Epithelial cell of esophagus (primary cell): ENCODE results near the gene CAMK4.
A peak's percentile ranks its signal among the peaks of the same experiment; 100 is the strongest.

Source experiments
- DNase-seq: peaks from one replicate; pipeline ENCODE4 v3.0.0; 2010; ENCODE audit warnings: low read depth
- H3K4me3 ChIP-seq: 2 replicates; pipeline ENCODE4 v1.5.1; 2011; ENCODE audit warnings: mild to moderate bottlenecking, low read length, control low read depth
- TF ChIP-seq, protein P1 (sequence below): IDR thresholded peaks from 2 replicates; pipeline ENCODE4 v1.5.1; 2011; ENCODE audit warnings: low read depth, mild to moderate bottlenecking, low read length, control low read depth, inconsistent platforms; ENCODE audit not compliant: insufficient read depth; ENCODE audit errors: missing control alignments

CAMK4 gene

DNA sequence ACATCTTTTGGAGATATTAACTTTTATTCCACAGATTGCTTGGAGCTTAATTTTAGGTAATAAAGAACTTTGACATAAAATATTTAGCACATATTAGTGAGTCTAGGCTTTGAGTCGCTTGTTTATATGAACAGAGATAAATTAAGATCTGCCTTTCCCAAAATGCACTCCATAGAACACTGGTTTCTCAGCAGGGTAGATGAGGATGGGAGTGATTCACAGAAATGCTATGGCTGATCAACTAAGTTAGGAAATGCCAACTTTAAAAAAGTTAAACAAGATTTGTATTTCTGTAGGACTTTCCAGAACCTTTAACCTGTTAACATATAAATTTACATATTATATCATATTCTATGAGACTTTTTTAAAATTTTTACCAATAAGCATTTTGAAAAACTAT lies 222.9 kb downstream of the CAMK4 start:
- TF ChIP-seq, protein P1, sequence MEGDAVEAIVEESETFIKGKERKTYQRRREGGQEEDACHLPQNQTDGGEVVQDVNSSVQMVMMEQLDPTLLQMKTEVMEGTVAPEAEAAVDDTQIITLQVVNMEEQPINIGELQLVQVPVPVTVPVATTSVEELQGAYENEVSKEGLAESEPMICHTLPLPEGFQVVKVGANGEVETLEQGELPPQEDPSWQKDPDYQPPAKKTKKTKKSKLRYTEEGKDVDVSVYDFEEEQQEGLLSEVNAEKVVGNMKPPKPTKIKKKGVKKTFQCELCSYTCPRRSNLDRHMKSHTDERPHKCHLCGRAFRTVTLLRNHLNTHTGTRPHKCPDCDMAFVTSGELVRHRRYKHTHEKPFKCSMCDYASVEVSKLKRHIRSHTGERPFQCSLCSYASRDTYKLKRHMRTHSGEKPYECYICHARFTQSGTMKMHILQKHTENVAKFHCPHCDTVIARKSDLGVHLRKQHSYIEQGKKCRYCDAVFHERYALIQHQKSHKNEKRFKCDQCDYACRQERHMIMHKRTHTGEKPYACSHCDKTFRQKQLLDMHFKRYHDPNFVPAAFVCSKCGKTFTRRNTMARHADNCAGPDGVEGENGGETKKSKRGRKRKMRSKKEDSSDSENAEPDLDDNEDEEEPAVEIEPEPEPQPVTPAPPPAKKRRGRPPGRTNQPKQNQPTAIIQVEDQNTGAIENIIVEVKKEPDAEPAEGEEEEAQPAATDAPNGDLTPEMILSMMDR = no peak
- H3K4me3 ChIP-seq = no peak overlapping the region
- DNase-seq = no peak

- TF ChIP-seq, protein P1 = no peak
- no peak overlapping the region for H3K4me3 ChIP-seq
- DNase-seq = no peak
Observed at GRCh38 chr5:111447822-111448221, 223.6 kb downstream of the CAMK4 start.

- no peak for DNase-seq
- no peak overlapping the region for H3K4me3 ChIP-seq
- TF ChIP-seq, protein P1 = no peak
Observed at GRCh38 chr5:111453295-111453694, 229.1 kb downstream of the CAMK4 start.

GRCh38 chr5:111453747-111454146 lies 229.6 kb downstream of the CAMK4 start:
- peak; percentile 68 for DNase-seq
- TF ChIP-seq, protein P1 = no peak
- no peak overlapping the region for H3K4me3 ChIP-seq

DNA sequence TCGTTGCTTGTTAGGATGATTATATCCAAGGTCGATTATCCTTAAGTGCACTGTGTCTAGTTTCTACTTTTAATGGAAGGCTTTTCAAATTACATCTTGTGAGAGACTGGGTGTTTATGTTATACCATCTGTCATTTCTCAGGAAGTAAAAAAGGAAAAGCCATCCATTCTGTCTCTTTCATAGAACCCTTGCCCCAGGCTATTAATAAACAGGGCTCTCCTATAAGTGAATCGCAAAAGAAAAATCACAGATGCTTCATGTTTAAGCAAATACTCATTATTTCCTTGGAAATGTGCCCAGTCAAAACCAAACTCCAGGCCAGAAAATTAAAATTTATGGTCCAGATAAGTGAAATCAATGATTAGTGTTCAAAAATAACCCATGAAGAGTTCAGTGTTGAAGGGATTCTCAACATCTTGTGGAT lies 230.0 kb downstream of the CAMK4 start:
- peak; percentile 25 for DNase-seq
- TF ChIP-seq, protein P1 = no peak
- no peak overlapping the region for H3K4me3 ChIP-seq

GRCh38 chr5:111454776-111455175 lies 230.6 kb downstream of the CAMK4 start:
- DNase-seq = no peak
- TF ChIP-seq, protein P1 = no peak

GRCh38 chr5:111461255-111461671 lies 237.1 kb downstream of the CAMK4 start:
- no peak overlapping the region for H3K4me3 ChIP-seq
- TF ChIP-seq, protein P1 = peak; percentile 87
- peak; percentile 56 for DNase-seq

More at GRCh38 chr5:111454776-111455175, 230.6 kb downstream of the CAMK4 start:
- H3K4me3 ChIP-seq = no peak overlapping the region
